K562 (cell line): ENCODE results near the gene CXXC1. TPM values are rescaled to one million over a fixed set of nuclear protein-coding genes. Genes with fewer than 3 reads are reported as not detected.

Experiments used
- ARID3B ChIP-seq: fragments of 250-450 bp; sonication (Bioruptor Pico); IDR thresholded peaks from 2 replicates; pipeline ENCODE4 v1.4.0; 2020; ENCODE audit warnings: borderline replicate concordance
- GABPA ChIP-seq: fragments of 200-800 bp; sonication (Bioruptor generic); conservative IDR thresholded peaks from 2 replicates; pipeline ENCODE4 v1.6.1; 2016; ENCODE audit warnings: low read depth, missing genetic modification characterization, missing compliant biosample characterization
- IRF2 ChIP-seq: sonication (generic); formaldehyde crosslinking; IDR thresholded peaks from 2 replicates; pipeline ENCODE4 v1.8.1; 2022; ENCODE audit warnings: mild to moderate bottlenecking, missing genetic modification reagents
- SAFB ChIP-seq: fragments of 200-400 bp; formaldehyde crosslinking; IDR thresholded peaks from 2 replicates; pipeline ENCODE4 v1.6.1; 2017; ENCODE audit warnings: low read depth, low read length, borderline replicate concordance
- STAT6 ChIP-seq: sonication (generic); formaldehyde crosslinking; IDR thresholded peaks from 2 replicates; pipeline ENCODE4 v1.8.1; 2023; ENCODE audit warnings: mild to moderate bottlenecking, missing genetic modification reagents
- TAF15 ChIP-seq: fragments of 200-400 bp; formaldehyde crosslinking; IDR thresholded peaks from 2 replicates; pipeline ENCODE4 v1.6.1; 2017; ENCODE audit warnings: mild to moderate bottlenecking, low read depth, low read length, moderate library complexity
- TRIM28 ChIP-seq: fragments of 450-650 bp; IDR thresholded peaks from 2 replicates; pipeline ENCODE4 v1.6.1; 2017
- U2AF2 ChIP-seq: fragments of 200-400 bp; formaldehyde crosslinking; optimal IDR thresholded peaks from 2 replicates; pipeline ENCODE3; 2017; ENCODE audit warnings: low read depth, mild to moderate bottlenecking, low read length
- ZBTB49 ChIP-seq: sonication (generic); formaldehyde crosslinking; IDR thresholded peaks from 2 replicates; pipeline ENCODE4 v1.8.0; 2022; ENCODE audit warnings: missing genetic modification reagents, mild to moderate bottlenecking, borderline replicate concordance
- ZNF124 ChIP-seq: sonication (generic); formaldehyde crosslinking; IDR thresholded peaks from 2 replicates; pipeline ENCODE4 v1.8.1; 2022; ENCODE audit warnings: missing genetic modification reagents
- ZNF589 ChIP-seq: fragments of 200-800 bp; sonication (Bioruptor generic); IDR thresholded peaks from 2 replicates; pipeline ENCODE4 v1.6.1; 2016; ENCODE audit warnings: low read depth, missing genetic modification characterization, missing compliant biosample characterization
- polyA plus RNA-seq, 8 experiments: library from polyadenylated mRNA; depleted of rRNA in 4 of 8; stranded (reverse) in 5 of 8; unstranded in 3 of 8; fragments of >200 nt; fragmentation: Nextera tagmentation in 2 of 8; fragmentation: Illumina TruSeq in 1 of 8; extraction: Ambion mirVana in 2 of 8; extraction: Trizol in 1 of 8; gene quantifications; 2 replicates each; pipeline versions ENCODE4 v1.2.1 to v1.2.3, GENCODE V29; 2011 to 2014; ENCODE audit warnings: inconsistent platforms in 1 of 8, missing spikeins in 1 of 8
- total RNA-seq, 7 experiments: library from RNA; depleted of rRNA in 6 of 7; stranded (reverse); fragments of >200 nt in 6 of 7; fragmentation: Illumina TruSeq in 2 of 7; extraction: Trizol in 2 of 7; gene quantifications; 2 replicates each; pipeline versions ENCODE4 v1.2.1 to v1.2.3, GENCODE V29; 2011 to 2021; ENCODE audit warnings: low replicate concordance in 1 of 7
- TF ChIP-seq, protein P1 (sequence below): fragments of 450-650 bp; IDR thresholded peaks from 2 replicates; pipeline ENCODE4 v1.6.1; 2018; ENCODE audit not compliant: partially characterized antibody
- TF ChIP-seq, protein P2 (sequence below): fragments of 450-650 bp; IDR thresholded peaks from 2 replicates; pipeline ENCODE4 v1.6.1; 2016; ENCODE audit warnings: borderline replicate concordance

The CXXC1 gene
- total and polyA plus RNA-seq, 9 of the 15 experiments (the other 6 are each of a cell fraction or from before 2014, with no cell fraction given): 3.4 to 81.0 (median 34.1) TPM

GRCh38 chr18:50281295-50281971 is 6.1 kb downstream of the CXXC1 start, which contains the start of gene MBD1 (continued):
- TF ChIP-seq STAT6 (CRISPR knock-in tag): no peak
- TF ChIP-seq, protein P1, sequence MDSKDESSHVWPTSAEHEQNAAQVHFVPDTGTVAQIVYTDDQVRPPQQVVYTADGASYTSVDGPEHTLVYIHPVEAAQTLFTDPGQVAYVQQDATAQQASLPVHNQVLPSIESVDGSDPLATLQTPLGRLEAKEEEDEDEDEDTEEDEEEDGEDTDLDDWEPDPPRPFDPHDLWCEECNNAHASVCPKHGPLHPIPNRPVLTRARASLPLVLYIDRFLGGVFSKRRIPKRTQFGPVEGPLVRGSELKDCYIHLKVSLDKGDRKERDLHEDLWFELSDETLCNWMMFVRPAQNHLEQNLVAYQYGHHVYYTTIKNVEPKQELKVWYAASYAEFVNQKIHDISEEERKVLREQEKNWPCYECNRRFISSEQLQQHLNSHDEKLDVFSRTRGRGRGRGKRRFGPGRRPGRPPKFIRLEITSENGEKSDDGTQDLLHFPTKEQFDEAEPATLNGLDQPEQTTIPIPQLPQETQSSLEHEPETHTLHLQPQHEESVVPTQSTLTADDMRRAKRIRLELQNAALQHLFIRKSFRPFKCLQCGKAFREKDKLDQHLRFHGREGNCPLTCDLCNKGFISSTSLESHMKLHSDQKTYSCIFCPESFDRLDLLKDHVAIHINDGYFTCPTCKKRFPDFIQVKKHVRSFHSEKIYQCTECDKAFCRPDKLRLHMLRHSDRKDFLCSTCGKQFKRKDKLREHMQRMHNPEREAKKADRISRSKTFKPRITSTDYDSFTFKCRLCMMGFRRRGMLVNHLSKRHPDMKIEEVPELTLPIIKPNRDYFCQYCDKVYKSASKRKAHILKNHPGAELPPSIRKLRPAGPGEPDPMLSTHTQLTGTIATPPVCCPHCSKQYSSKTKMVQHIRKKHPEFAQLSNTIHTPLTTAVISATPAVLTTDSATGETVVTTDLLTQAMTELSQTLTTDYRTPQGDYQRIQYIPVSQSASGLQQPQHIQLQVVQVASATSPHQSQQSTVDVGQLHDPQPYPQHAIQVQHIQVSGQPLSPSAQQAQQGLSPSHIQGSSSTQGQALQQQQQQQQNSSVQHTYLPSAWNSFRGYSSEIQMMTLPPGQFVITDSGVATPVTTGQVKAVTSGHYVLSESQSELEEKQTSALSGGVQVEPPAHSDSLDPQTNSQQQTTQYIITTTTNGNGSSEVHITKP: peak; percentile 30
- TF ChIP-seq, protein P2, sequence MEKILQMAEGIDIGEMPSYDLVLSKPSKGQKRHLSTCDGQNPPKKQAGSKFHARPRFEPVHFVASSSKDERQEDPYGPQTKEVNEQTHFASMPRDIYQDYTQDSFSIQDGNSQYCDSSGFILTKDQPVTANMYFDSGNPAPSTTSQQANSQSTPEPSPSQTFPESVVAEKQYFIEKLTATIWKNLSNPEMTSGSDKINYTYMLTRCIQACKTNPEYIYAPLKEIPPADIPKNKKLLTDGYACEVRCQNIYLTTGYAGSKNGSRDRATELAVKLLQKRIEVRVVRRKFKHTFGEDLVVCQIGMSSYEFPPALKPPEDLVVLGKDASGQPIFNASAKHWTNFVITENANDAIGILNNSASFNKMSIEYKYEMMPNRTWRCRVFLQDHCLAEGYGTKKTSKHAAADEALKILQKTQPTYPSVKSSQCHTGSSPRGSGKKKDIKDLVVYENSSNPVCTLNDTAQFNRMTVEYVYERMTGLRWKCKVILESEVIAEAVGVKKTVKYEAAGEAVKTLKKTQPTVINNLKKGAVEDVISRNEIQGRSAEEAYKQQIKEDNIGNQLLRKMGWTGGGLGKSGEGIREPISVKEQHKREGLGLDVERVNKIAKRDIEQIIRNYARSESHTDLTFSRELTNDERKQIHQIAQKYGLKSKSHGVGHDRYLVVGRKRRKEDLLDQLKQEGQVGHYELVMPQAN: peak; percentile 68
- no peak for TF ChIP-seq ZNF589 (CRISPR knock-in tag)
- no peak for TF ChIP-seq ZBTB49 (CRISPR knock-in tag)
- peak; percentile 97 for TF ChIP-seq GABPA (tag)
- no peak for TF ChIP-seq U2AF2
- no peak for TF ChIP-seq IRF2 (CRISPR knock-in tag)
- no peak for TF ChIP-seq ARID3B (CRISPR knock-in tag)
- no peak for TF ChIP-seq SAFB
- no peak for TF ChIP-seq TAF15
- no peak for TF ChIP-seq TRIM28
- TF ChIP-seq ZNF124 (CRISPR knock-in tag): no peak
